EH (cell line): ENCODE results near the gene CHGA.

Experiments
- DNase-seq: peaks from one replicate; pipeline ENCODE4 v3.0.0-alpha.2; 2015; ENCODE audit warnings: low read depth

CHGA gene

GRCh38 chr14:92930737-92931602, 8.0 kb downstream of the CHGA start:
- DNase-seq, result peak; percentile 45

GRCh38 chr14:92931681-92932447, 8.9 kb downstream of the CHGA start:
- no peak for DNase-seq

DNA sequence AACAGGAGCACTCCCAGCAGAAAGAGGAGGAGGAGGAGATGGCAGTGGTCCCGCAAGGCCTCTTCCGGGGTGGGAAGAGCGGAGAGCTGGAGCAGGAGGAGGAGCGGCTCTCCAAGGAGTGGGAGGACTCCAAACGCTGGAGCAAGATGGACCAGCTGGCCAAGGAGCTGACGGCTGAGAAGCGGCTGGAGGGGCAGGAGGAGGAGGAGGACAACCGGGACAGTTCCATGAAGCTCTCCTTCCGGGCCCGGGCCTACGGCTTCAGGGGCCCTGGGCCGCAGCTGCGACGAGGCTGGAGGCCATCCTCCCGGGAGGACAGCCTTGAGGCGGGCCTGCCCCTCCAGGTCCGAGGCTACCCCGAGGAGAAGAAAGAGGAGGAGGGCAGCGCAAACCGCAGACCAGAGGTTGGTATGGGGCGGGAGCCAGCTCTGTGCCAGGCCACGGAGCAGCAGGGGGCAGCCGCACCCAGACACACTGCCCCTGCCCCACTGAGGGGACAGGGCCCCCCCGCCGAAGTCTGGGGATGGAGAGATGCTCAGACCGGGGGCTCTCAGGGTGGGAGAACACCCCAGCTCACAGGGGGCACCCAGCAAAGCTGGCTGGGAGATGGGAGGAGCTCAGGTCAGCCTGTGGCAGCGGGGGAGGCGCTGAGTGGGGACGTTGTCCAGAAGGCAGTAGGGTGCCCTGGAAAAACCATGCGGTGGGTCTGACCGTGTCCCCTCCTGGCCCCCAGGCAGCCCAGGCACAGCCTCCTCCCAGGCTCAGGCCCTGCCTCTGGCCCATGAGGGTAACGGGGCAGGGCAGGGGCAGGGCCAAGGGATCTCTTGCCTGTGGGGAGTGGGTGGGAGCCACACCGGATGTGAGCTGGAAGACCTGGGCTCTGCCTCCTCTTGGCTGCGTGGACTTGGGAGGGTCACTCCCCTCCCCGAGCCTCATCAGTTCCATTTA, 9.8 kb downstream of the CHGA start:
- DNase-seq, result no peak

- DNase-seq, result no peak
Measured at GRCh38 chr14:92933481-92933880, 10.5 kb downstream of the CHGA start.

DNA sequence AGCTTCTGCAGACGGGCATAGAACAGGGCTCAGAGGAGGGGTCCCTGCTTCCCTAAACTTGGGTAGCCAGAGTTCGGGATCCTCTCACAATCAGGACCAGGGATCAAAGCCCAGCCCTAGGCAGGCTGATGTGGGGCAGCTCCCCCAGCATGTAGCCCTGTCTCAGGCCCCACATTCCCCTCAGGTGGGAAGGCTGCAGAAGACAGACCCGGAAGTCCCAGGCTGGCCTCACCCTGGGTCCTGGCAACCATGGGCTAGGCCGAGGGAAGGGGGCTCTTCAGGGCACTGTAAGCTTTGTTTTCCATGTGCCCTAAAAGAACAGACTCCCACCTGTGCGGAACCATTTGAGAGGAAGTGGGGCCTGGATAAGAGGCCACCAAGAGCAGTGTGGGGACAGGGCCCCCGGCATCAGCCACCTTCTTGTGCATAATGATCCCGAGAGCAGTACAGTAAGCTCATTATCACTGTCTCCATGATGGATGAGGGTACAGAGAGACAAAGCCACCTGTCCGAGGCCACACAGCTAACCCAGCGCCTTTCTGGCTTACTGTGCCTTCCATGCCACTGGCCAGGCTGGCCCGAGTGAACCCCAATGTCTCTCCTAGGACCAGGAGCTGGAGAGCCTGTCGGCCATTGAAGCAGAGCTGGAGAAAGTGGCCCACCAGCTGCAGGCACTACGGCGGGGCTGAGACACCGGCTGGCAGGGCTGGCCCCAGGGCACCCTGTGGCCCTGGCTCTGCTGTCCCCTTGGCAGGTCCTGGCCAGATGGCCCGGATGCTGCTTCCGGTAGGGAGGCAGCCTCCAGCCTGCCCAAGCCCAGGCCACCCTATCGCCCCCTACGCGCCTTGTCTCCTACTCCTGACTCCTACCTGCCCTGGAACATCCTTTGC, 11.5 kb downstream of the CHGA start:
- DNase-seq, result no peak

DNA sequence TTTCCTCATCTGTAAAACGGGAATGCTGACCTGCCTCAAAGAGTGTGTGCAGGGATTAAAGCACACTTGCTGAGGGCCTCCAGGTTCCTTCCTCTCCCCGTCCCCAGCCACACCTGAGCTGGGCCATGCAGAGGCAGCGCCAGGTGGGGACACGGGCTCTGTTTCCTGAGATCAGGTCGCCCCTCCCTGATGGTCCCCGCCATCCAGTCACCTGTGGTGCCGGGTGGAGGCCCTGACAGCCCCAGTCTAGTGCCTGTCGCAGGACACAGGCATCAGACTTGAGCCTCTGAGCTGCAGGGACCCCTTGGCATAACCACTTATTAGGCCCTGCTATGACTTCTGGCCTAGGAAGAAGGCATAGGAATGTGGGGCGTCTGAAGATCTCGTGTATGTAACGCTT, 12.5 kb downstream of the CHGA start:
- DNase-seq, result no peak

- no peak for DNase-seq
Measured at GRCh38 chr14:92936085-92936484, 13.1 kb downstream of the CHGA start.

GRCh38 chr14:92937051-92937937, 14.3 kb downstream of the CHGA start:
- DNase-seq, result no peak

- DNase-seq, result no peak
Measured at GRCh38 chr14:92938235-92938875, 15.4 kb downstream of the CHGA start.

GRCh38 chr14:92938890-92939671, 16.1 kb downstream of the CHGA start:
- no peak for DNase-seq

GRCh38 chr14:92939699-92940098, 16.7 kb downstream of the CHGA start:
- DNase-seq, result no peak

- no peak for DNase-seq
Measured at GRCh38 chr14:92940543-92940942, 17.6 kb downstream of the CHGA start.

DNA sequence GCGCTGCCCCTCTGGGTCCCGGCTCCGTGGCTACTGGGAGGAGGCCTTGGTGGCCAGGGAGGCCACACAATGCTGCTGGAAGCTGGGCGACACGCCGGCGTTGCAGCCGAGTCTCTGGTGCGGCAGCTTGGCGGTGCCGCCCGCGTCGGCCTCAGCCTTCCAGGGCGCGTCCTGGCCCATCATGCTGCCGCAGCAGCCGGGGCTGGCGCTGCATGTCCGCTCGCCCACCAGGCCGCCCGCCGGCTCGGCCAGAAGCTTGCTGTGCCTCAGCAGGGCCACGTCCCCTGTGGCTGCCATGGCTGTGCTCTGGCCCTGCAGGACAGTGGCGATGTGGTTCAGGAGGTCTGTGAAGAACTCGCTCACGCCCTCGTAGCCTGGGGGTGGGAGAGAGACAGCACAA, 18.6 kb downstream of the CHGA start:
- no peak for DNase-seq

- no peak for DNase-seq
Measured at GRCh38 chr14:92942136-92942535, 19.2 kb downstream of the CHGA start.

DNA sequence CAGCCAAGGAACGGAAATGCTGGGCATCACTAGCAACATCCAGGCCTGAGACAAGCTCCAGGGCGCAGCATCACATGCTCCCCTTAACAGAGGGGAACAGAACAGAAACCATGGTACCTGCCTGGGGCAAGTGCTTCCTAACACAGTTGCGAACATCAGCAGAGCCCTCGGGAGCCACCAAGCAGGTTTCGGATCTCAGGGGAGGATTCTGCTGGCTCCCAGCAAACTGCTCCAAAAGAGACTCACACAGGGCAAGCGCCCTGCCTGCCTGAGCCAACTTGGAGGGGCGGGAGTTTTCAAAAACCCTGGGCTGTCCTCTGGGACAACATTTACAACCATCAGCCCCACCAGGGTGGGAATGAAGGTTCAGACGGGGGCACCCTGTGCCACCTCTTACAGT, 19.6 kb downstream of the CHGA start:
- DNase-seq, result no peak

DNA sequence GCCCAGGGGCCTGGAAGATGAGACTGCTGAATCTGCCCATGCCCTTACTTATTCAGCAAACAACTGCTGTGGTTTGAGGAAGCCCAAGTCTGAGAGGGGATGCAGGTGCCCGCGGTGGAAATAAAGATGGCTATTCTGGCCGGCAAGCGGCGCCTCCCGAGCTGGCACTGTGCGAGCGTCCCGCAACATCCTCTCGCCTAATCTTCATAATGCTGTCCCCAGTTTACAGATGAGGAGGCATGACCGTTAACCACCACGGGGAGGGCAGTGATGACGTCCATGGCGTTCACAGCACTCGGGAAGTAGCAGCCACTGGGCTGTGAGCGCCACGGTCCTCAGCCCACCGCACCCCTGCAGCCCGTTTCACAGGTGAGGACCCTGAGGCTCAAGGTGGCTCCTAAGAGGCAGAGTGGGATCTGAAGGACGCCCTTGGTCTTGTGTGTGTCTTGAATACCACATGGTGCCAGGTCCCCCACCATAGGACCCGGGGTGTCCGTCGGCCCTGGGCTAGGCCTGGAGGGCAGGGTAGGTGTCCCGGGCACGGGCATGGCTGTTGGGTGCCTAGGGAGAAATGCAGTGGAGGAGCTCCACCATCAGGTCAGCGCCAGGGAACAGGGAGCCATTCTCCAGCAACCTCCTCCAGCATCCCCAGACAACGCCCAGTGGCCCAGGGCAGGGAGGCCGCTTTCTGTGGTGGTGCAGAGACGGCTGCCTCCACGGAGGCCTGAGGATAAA, 20.2 kb downstream of the CHGA start:
- DNase-seq, result no peak

GRCh38 chr14:92943855-92944570, 21.1 kb downstream of the CHGA start:
- DNase-seq, result no peak
